Nucleus accumbens (tissue), 56 donors: ENCODE results near the gene SAMD8.
A peak's percentile ranks its signal among the peaks of the same experiment; 100 is the strongest.

ENCODE experiments used
- DNase-seq, 56 donors: peaks; one replicate each; lab custom pipeline; 2025; lab: John Stamatoyannopoulos, UW

SAMD8 gene

GRCh38 chr10:75111365-75111906 lies at the start of gene SAMD8:
SAMD8 (plus strand) TSS chr10:75111656; CDS start chr10:75150529, 38,873 bp downstream.
- DNase-seq = peak; percentile 48 to 97 (median 90)

- no peak for DNase-seq
These were observed 49.5 kb upstream of the SAMD8 start for GRCh38 chr10:75061709-75062505.

- no peak for DNase-seq
These were observed 48.8 kb upstream of the SAMD8 start for GRCh38 chr10:75062506-75063299.

GRCh38 chr10:75063461-75064230 lies 47.8 kb upstream of the SAMD8 start:
- DNase-seq = no peak

GRCh38 chr10:75065076-75065475 lies 46.4 kb upstream of the SAMD8 start:
- no peak for DNase-seq

- no peak for DNase-seq
These were observed 45.2 kb upstream of the SAMD8 start for GRCh38 chr10:75066271-75066670.

GRCh38 chr10:75067272-75067671 lies 44.2 kb upstream of the SAMD8 start:
- DNase-seq = no peak

- no peak for DNase-seq
These were observed 42.9 kb upstream of the SAMD8 start for GRCh38 chr10:75068523-75068922.

GRCh38 chr10:75070476-75070875 lies 41.0 kb upstream of the SAMD8 start:
- no peak for DNase-seq

GRCh38 chr10:75070961-75071428 lies 40.5 kb upstream of the SAMD8 start:
- no peak for DNase-seq

- no peak for DNase-seq
These were observed 39.7 kb upstream of the SAMD8 start for GRCh38 chr10:75071756-75072155.

GRCh38 chr10:75072727-75073126 lies 38.7 kb upstream of the SAMD8 start:
- no peak for DNase-seq

GRCh38 chr10:75073442-75073841 lies 38.0 kb upstream of the SAMD8 start:
- DNase-seq = no peak

- no peak for DNase-seq
These were observed 36.6 kb upstream of the SAMD8 start for GRCh38 chr10:75074711-75075445.

- DNase-seq = no peak
These were observed 35.1 kb upstream of the SAMD8 start for GRCh38 chr10:75076348-75076747.

GRCh38 chr10:75079436-75080083 lies 31.9 kb upstream of the SAMD8 start:
- DNase-seq = no peak

GRCh38 chr10:75080554-75080953 lies 30.9 kb upstream of the SAMD8 start:
- no peak for DNase-seq

GRCh38 chr10:75081379-75081778 lies 30.1 kb upstream of the SAMD8 start:
- no peak for DNase-seq
